ENCODE data around the gene SBNO2. TPM values are rescaled to one million over a fixed set of nuclear protein-coding genes. Genes with fewer than 3 reads are reported as not detected.
A peak's percentile ranks its signal among the peaks of the same experiment; 100 is the strongest.
"Not testable (repeated sequence)": the region's sequence is repeated elsewhere in the genome, so short reads cannot be mapped to it uniquely, and the experiment has no call there.

Gene SBNO2
- total RNA-seq, 1 donor from 2014 or later = 125 TPM

GRCh38 chr19:1205114-1206099 is 31.3 kb upstream of the SBNO2 start, which contains the start of gene STK11:
STK11 (plus strand) TSS chr19:1205778; CDS start chr19:1206914, 1,136 bp downstream.
- DNase-seq = peak; percentile 100
- intact Hi-C loops (cut with DNase I) = no loop called here
- Histone ChIP-seq H3K27ac (peak within 1 kb of the TSS; percentile 81), H3K27me3 (no peaks in the 10 kb centered on the region), H3K4me3 (peak within 1 kb of the TSS; percentile 72), H3K36me3 (peaks cover 3% of the 10 kb centered on the region), H3K4me1 (peaks cover 44% of the 10 kb centered on the region), H3K9me3 (no peaks in the 10 kb centered on the region)
- peak; percentile 97 for ATAC-seq
- TF ChIP-seq CTCF (IDR thresholded peaks at IDR 0.05) = no peak

- H3K9me3 ChIP-seq; ATAC-seq; H3K27ac ChIP-seq; intact Hi-C loops (cut with DNase I); DNase-seq; H3K4me3 ChIP-seq; H3K36me3 ChIP-seq; H3K27me3 ChIP-seq: not testable (repeated sequence)
- peaks cover 15% of the 10 kb centered on the region for H3K4me1 ChIP-seq
These were observed 26.5 kb upstream of the SBNO2 start for GRCh38 chr19:1200614-1201013.

- H3K36me3 ChIP-seq = no peaks in the 10 kb centered on the region
- ATAC-seq (no peak), DNase-seq (no peak)
- intact Hi-C loops (cut with DNase I) = no loop called here
- no peak overlapping the region for H3K4me3 ChIP-seq
- H3K27ac ChIP-seq = no peak overlapping the region
- no peaks in the 10 kb centered on the region for H3K27me3 ChIP-seq
- no peak for TF ChIP-seq CTCF (IDR thresholded peaks at IDR 0.05)
- no peaks in the 10 kb centered on the region for H3K9me3 ChIP-seq
- peaks cover 10% of the 10 kb centered on the region for H3K4me1 ChIP-seq
These were observed 25.5 kb upstream of the SBNO2 start for GRCh38 chr19:1199531-1199930.

- no peaks in the 10 kb centered on the region for H3K36me3 ChIP-seq
- H3K4me3 ChIP-seq = no peak overlapping the region
- H3K9me3 ChIP-seq = no peaks in the 10 kb centered on the region
- no peaks in the 10 kb centered on the region for H3K27me3 ChIP-seq
- no peaks in the 10 kb centered on the region for H3K4me1 ChIP-seq
- intact Hi-C loops (cut with DNase I) = no loop called here
- no peak for TF ChIP-seq CTCF (IDR thresholded peaks at IDR 0.05)
- peak; percentile 79 for ATAC-seq
- no peak overlapping the region for H3K27ac ChIP-seq
- no peak for DNase-seq
These were observed 15.4 kb upstream of the SBNO2 start for GRCh38 chr19:1189419-1189818.

- Histone ChIP-seq H3K9me3 (no peaks in the 10 kb centered on the region), H3K27me3 (no peaks in the 10 kb centered on the region), H3K4me1 (peaks cover 19% of the 10 kb centered on the region), H3K4me3 (no peak overlapping the region), H3K27ac (peak overlapping the region; percentile 69), H3K36me3 (no peaks in the 10 kb centered on the region)
- intact Hi-C loops (cut with DNase I) = no loop called here
- ATAC-seq = peak; percentile 59
- no peak for DNase-seq
- no peak for TF ChIP-seq CTCF (IDR thresholded peaks at IDR 0.05)
These were observed 9.6 kb upstream of the SBNO2 start for GRCh38 chr19:1183543-1184172.

GRCh38 chr19:1182727-1183126 is 8.7 kb upstream of the SBNO2 start:
- no peak for ATAC-seq

More at GRCh38 chr19:1182727-1183126, 8.7 kb upstream of the SBNO2 start:
- H3K27ac ChIP-seq = no peak overlapping the region
- no peak for DNase-seq
- no peak overlapping the region for H3K4me3 ChIP-seq
- H3K9me3 ChIP-seq = no peaks in the 10 kb centered on the region
- no peak for TF ChIP-seq CTCF (IDR thresholded peaks at IDR 0.05)
- H3K36me3 ChIP-seq = no peaks in the 10 kb centered on the region
- H3K4me1 ChIP-seq = peaks cover 24% of the 10 kb centered on the region
- no peaks in the 10 kb centered on the region for H3K27me3 ChIP-seq
- intact Hi-C loops (cut with DNase I) = no loop called here
